ENCODE results near the gene SP100. TPM values are rescaled to one million over a fixed set of nuclear protein-coding genes. Genes with fewer than 3 reads are reported as not detected.

SP100 gene
- total RNA-seq, 2 experiments from 2014 or later = 145 to 151 TPM

DNA sequence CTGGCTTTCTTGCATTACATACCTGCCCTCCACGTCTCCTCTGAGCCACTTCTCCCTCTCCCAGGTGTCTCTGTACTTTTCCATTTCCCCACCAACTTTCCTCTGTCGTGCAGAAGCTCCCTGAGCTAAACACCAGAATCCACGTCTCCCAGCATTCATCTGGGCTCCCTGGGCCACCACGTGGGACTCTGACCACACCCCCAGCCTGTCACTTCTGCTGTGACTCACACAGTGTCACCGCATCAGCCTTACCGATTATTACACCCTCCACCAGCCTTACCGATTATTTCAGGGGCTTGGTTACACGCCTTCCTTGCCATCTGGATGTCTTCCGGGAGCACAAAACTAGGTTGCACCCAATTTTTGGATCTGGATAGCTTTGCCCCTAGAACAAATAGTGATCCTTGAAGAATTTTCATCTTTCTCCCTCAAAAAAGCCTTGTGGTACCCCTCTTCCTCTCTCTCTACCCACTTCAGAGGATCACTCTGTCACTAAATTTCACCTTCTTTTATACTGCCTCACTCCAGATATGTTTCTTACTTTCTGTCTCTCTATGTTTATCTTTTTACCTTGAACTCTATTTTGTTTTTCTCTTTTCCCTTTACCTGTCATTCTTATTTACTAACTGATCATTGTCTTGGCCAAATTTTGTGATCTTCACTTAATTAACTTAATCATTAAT, 159.8 kb downstream of the SP100 start:
- H3K36me3 Mint-ChIP-seq (ENCODE audit: low read depth) = peaks cover 6% of the 10 kb centered on the region
- H3K9me3 Mint-ChIP-seq = peaks cover 26% of the 10 kb centered on the region
- DNase-seq = peak; percentile 64
- no peak overlapping the region for H3K4me3 Mint-ChIP-seq
- peak overlapping the region; percentile 27 for H3K27ac Mint-ChIP-seq
- CTCF ChIA-PET = interaction anchor here (0.6 kb wide), 1 partner anchor 239 kb away, joined by 3 read pairs; no protein-coding TSS in a partner anchor
- intact Hi-C loops (cut with micrococcal nuclease) = no loop called here
- no peaks in the 10 kb centered on the region for H3K27me3 Mint-ChIP-seq (ENCODE audit: low read depth)
- H3K4me1 Mint-ChIP-seq (ENCODE audit: low read depth) = peaks cover 8% of the 10 kb centered on the region

DNA sequence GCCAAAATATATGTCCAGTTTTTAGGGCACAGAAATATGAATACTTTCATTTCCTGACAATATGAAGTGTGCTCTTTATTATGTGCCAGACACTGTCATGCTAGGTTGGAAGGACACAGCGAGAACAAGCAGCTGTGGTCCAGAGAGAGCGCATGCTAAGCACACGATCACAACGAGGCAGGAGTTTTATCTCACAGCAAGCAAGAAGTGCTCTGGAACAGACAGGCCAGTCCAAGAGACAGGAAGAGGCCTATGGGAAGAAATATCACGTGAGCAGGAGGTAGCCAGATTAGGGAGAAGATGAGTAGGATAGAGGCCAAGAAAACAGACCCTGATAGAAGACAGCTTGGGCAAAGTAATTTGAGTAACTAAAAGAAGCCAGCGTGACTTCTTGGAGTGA, 161.1 kb downstream of the SP100 start:
- intact Hi-C loops (cut with micrococcal nuclease) = no loop called here
- Mint-ChIP-seq H3K4me3 (no peak overlapping the region), H3K9me3 (peaks cover 18% of the 10 kb centered on the region), H3K27ac (no peak overlapping the region), H3K36me3 (ENCODE audit: low read depth) (peaks cover 6% of the 10 kb centered on the region), H3K27me3 (ENCODE audit: low read depth) (no peaks in the 10 kb centered on the region), H3K4me1 (ENCODE audit: low read depth) (peaks cover 8% of the 10 kb centered on the region)
- CTCF ChIA-PET = no interaction called here
- no peak for DNase-seq

DNA sequence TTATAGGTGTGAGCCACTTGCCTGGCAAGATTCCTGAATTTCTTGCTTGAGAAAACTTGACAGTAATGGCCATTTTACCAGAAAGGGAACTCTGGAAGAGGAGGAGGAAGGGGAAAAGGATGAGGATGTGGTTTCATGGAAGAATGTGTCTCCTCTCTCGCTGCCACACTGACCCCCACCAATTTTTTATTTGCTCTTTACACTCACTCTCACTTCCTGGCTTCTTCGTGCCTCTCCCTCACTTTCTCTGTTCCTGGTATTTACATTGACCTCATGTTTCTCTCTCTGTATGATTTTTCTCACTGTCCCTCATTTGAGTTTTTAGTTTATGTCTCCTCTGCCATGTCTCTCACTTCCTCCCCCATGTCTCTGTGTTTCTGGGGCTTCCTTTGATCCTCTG, 162.1 kb downstream of the SP100 start:
- peaks cover 6% of the 10 kb centered on the region for H3K36me3 Mint-ChIP-seq (ENCODE audit: low read depth)
- DNase-seq = peak; percentile 19
- CTCF ChIA-PET = no interaction called here
- H3K4me1 Mint-ChIP-seq (ENCODE audit: low read depth) = peaks cover 18% of the 10 kb centered on the region
- H3K9me3 Mint-ChIP-seq = peaks cover 18% of the 10 kb centered on the region
- H3K27ac Mint-ChIP-seq = no peak overlapping the region
- H3K27me3 Mint-ChIP-seq (ENCODE audit: low read depth) = no peaks in the 10 kb centered on the region
- intact Hi-C loops (cut with micrococcal nuclease) = no loop called here
- no peak overlapping the region for H3K4me3 Mint-ChIP-seq

GRCh38 chr2:230582851-230583283, 166.9 kb downstream of the SP100 start:
- Mint-ChIP-seq H3K9me3 (peaks cover 2% of the 10 kb centered on the region), H3K4me3 (no peak overlapping the region), H3K36me3 (ENCODE audit: low read depth) (no peaks in the 10 kb centered on the region), H3K27ac (peak overlapping the region; percentile 38), H3K27me3 (ENCODE audit: low read depth) (no peaks in the 10 kb centered on the region), H3K4me1 (ENCODE audit: low read depth) (peaks cover 23% of the 10 kb centered on the region)
- intact Hi-C loops (cut with micrococcal nuclease) = loop anchor here (1.0 kb wide), 3 partner anchors 9 to 78 kb away; no protein-coding TSS in a partner anchor
- DNase-seq = peak; percentile 58
- CTCF ChIA-PET = interaction anchor here (1.0 kb wide), 1 partner anchor 515 kb away, joined by 4 read pairs; no protein-coding TSS in a partner anchor

DNA sequence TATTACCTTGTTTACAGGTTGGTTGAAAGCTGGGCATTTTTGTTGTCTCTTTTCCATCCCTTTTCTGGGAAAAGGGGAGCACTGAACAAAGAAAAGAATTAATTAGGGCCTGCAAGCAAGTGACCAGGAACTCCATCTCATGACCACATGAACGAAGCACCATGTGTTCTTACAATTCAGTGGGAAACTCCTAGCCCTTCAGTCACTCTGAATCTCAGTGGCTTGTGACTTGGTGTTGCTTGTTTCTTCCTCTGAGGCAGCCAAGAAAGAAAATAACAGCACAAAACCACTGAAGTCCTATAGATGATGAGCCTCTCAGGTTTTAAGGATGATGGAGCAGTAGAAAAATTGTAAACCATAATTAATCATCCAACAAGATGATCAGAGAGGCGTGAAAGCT, 167.6 kb downstream of the SP100 start:
- no peaks in the 10 kb centered on the region for H3K27me3 Mint-ChIP-seq (ENCODE audit: low read depth)
- H3K4me1 Mint-ChIP-seq (ENCODE audit: low read depth) = peaks cover 27% of the 10 kb centered on the region
- no peaks in the 10 kb centered on the region for H3K36me3 Mint-ChIP-seq (ENCODE audit: low read depth)
- no peak overlapping the region for H3K27ac Mint-ChIP-seq
- no peak overlapping the region for H3K4me3 Mint-ChIP-seq
- DNase-seq = no peak
- intact Hi-C loops (cut with micrococcal nuclease) = loop anchor here (1.0 kb wide), 3 partner anchors 9 to 78 kb away; no protein-coding TSS in a partner anchor
- CTCF ChIA-PET = no interaction called here
- peaks cover 2% of the 10 kb centered on the region for H3K9me3 Mint-ChIP-seq

- no peak for DNase-seq
- Mint-ChIP-seq H3K36me3 (ENCODE audit: low read depth) (no peaks in the 10 kb centered on the region), H3K9me3 (peaks cover 9% of the 10 kb centered on the region), H3K4me1 (ENCODE audit: low read depth) (peaks cover 51% of the 10 kb centered on the region), H3K27me3 (ENCODE audit: low read depth) (no peaks in the 10 kb centered on the region), H3K4me3 (no peak overlapping the region), H3K27ac (no peak overlapping the region)
- intact Hi-C loops (cut with micrococcal nuclease) = no loop called here
- CTCF ChIA-PET = no interaction called here
These were observed 170.5 kb downstream of the SP100 start for GRCh38 chr2:230586328-230586982.

DNA sequence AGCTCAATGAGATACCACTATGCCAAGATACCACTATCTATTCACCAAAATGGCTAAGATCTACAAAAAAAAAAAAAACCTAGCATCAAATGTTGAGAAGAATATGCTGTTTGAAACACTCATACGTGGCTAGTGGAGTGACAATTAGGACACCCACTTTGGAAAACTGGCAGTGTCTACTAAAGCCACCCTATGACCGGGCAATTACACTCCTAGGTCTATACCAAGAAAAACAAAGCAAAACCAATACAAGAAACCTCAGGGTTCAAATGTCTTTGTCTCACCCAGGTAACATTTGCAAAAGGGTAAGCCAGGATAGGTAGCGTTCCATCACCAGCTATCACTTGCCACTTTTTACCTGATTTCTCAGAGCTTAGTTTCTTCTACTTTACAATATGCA, 173.0 kb downstream of the SP100 start:
- Mint-ChIP-seq H3K9me3 (peaks cover 7% of the 10 kb centered on the region), H3K36me3 (ENCODE audit: low read depth) (no peaks in the 10 kb centered on the region), H3K4me1 (ENCODE audit: low read depth) (peaks cover 50% of the 10 kb centered on the region), H3K27ac (no peak overlapping the region), H3K27me3 (ENCODE audit: low read depth) (no peaks in the 10 kb centered on the region), H3K4me3 (no peak overlapping the region)
- intact Hi-C loops (cut with micrococcal nuclease) = loop anchor here (2.0 kb wide), 1 partner anchor 140 kb away; no protein-coding TSS in a partner anchor
- CTCF ChIA-PET = interaction anchor here (0.7 to 1.0 kb wide), 2 partner anchors 13 to 70 kb away, joined by 3 read pairs; no protein-coding TSS in a partner anchor
- DNase-seq = no peak

GRCh38 chr2:230589497-230590015, 173.6 kb downstream of the SP100 start:
- Mint-ChIP-seq H3K27me3 (ENCODE audit: low read depth) (no peaks in the 10 kb centered on the region), H3K27ac (peak overlapping the region; percentile 65), H3K4me1 (ENCODE audit: low read depth) (peaks cover 50% of the 10 kb centered on the region), H3K9me3 (peaks cover 7% of the 10 kb centered on the region), H3K36me3 (ENCODE audit: low read depth) (no peaks in the 10 kb centered on the region), H3K4me3 (no peak overlapping the region)
- peak; percentile 61 for DNase-seq
- intact Hi-C loops (cut with micrococcal nuclease) = loop anchor here (2.0 kb wide), 1 partner anchor 141 kb away; no protein-coding TSS in a partner anchor
- CTCF ChIA-PET = interaction anchor here (1.0 kb wide), 1 partner anchor 12 kb away, joined by 3 read pairs; no protein-coding TSS in a partner anchor

- peaks cover 7% of the 10 kb centered on the region for H3K9me3 Mint-ChIP-seq
- no peaks in the 10 kb centered on the region for H3K36me3 Mint-ChIP-seq (ENCODE audit: low read depth)
- intact Hi-C loops (cut with micrococcal nuclease) = no loop called here
- no peak overlapping the region for H3K4me3 Mint-ChIP-seq
- H3K27ac Mint-ChIP-seq = no peak overlapping the region
- DNase-seq = no peak
- peaks cover 53% of the 10 kb centered on the region for H3K4me1 Mint-ChIP-seq (ENCODE audit: low read depth)
- CTCF ChIA-PET = interaction anchor here (0.6 to 0.7 kb wide), 2 partner anchors 49 to 178 kb away, joined by 3 to 4 read pairs; no protein-coding TSS in a partner anchor
- H3K27me3 Mint-ChIP-seq (ENCODE audit: low read depth) = no peaks in the 10 kb centered on the region
These were observed 174.3 kb downstream of the SP100 start for GRCh38 chr2:230590333-230590732.

DNA sequence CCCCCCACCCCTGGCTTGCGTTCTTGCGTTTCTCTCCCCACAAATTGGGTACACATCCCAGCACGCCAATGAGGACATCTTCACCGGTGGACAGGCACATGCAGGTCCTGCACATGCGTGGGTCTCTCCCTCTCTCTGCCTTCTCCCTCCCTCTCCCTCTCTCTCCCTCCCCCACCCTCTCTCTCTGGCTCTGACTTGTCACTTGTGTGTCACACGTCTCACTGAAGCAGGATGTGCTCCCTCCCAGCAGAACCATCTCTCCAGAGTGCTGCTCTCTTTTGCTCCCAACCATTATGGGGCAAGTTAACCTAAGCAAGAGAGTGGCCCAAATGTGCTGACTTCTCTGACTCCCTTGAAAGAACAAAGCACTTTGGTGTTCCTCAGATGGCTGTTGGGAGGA, 175.8 kb downstream of the SP100 start:
- Mint-ChIP-seq H3K9me3 (peaks cover 8% of the 10 kb centered on the region), H3K27ac (no peak overlapping the region), H3K4me1 (ENCODE audit: low read depth) (peaks cover 50% of the 10 kb centered on the region), H3K4me3 (no peak overlapping the region), H3K36me3 (ENCODE audit: low read depth) (no peaks in the 10 kb centered on the region), H3K27me3 (ENCODE audit: low read depth) (no peaks in the 10 kb centered on the region)
- peak; percentile 71 for DNase-seq
- CTCF ChIA-PET = no interaction called here
- intact Hi-C loops (cut with micrococcal nuclease) = loop anchor here (1.0 kb wide), 2 partner anchors 8 to 9 kb away; no protein-coding TSS in a partner anchor

GRCh38 chr2:230592775-230593174, 176.8 kb downstream of the SP100 start:
- no peaks in the 10 kb centered on the region for H3K36me3 Mint-ChIP-seq (ENCODE audit: low read depth)
- CTCF ChIA-PET = no interaction called here
- H3K27me3 Mint-ChIP-seq (ENCODE audit: low read depth) = no peaks in the 10 kb centered on the region
- no peak for DNase-seq
- peaks cover 8% of the 10 kb centered on the region for H3K9me3 Mint-ChIP-seq
- intact Hi-C loops (cut with micrococcal nuclease) = loop anchor here (1.0 kb wide), 2 partner anchors 8 to 9 kb away; no protein-coding TSS in a partner anchor
- peaks cover 51% of the 10 kb centered on the region for H3K4me1 Mint-ChIP-seq (ENCODE audit: low read depth)
- H3K27ac Mint-ChIP-seq = no peak overlapping the region
- no peak overlapping the region for H3K4me3 Mint-ChIP-seq

Measured in activated naive CD4-positive, alpha-beta T cell treated with anti-CD3 and anti-CD28 coated beads for 36 hours (primary cell).